RWPE2 (cell line): ENCODE results near the gene DENND2C.
A peak's percentile ranks its signal among the peaks of the same experiment; 100 is the strongest.

Source experiments
- ATAC-seq: fragments of 200-7000 bp; cut with Tn5 transposase; 3 replicates; pipeline ENCODE4 v1.9.1; 2021; ENCODE audit warnings: low read depth
- DNase-seq: peaks from one replicate; pipeline ENCODE4 v3.0.0-alpha.2; 2020; ENCODE audit warnings: low spot score
- H3K27ac ChIP-seq: fragments of 450-650 bp; 2 replicates; pipeline ENCODE4 v1.5.1; 2017; ENCODE audit warnings: mild to moderate bottlenecking; ENCODE audit not compliant: poor library complexity, severe bottlenecking
- H3K27me3 ChIP-seq: fragments of 250-450 bp; sonication (Bioruptor Pico); 2 replicates; pipeline ENCODE4 v1.5.1; 2021; ENCODE audit warnings: mild to moderate bottlenecking, moderate library complexity; ENCODE audit not compliant: insufficient read depth, poor library complexity, severe bottlenecking
- H3K36me3 ChIP-seq: fragments of 250-450 bp; sonication (Bioruptor Pico); 2 replicates; pipeline ENCODE4 v1.5.1; 2020; ENCODE audit warnings: low read depth, mild to moderate bottlenecking, moderate library complexity
- H3K4me1 ChIP-seq: fragments of 250-450 bp; sonication (Bioruptor Pico); 2 replicates; pipeline ENCODE4 v1.5.1; 2021; ENCODE audit warnings: mild to moderate bottlenecking, moderate library complexity; ENCODE audit not compliant: insufficient read depth, poor library complexity, severe bottlenecking
- H3K4me3 ChIP-seq: fragments of 250-450 bp; sonication (Bioruptor Pico); 2 replicates; pipeline ENCODE4 v1.5.1; 2021; ENCODE audit warnings: mild to moderate bottlenecking, moderate library complexity; ENCODE audit not compliant: severe bottlenecking
- H3K9me3 ChIP-seq: fragments of 250-450 bp; sonication (Bioruptor Pico); 2 replicates; pipeline ENCODE4 v1.5.1; 2021; ENCODE audit warnings: mild to moderate bottlenecking, moderate library complexity; ENCODE audit not compliant: severe bottlenecking
- TF ChIP-seq, protein P1 (sequence below): fragments of 450-650 bp; IDR thresholded peaks from one replicate; pipeline ENCODE4 v1.5.1; 2017; ENCODE audit warnings: mild to moderate bottlenecking, moderate library complexity; ENCODE audit not compliant: poor library complexity, severe bottlenecking

DENND2C gene, protein sequence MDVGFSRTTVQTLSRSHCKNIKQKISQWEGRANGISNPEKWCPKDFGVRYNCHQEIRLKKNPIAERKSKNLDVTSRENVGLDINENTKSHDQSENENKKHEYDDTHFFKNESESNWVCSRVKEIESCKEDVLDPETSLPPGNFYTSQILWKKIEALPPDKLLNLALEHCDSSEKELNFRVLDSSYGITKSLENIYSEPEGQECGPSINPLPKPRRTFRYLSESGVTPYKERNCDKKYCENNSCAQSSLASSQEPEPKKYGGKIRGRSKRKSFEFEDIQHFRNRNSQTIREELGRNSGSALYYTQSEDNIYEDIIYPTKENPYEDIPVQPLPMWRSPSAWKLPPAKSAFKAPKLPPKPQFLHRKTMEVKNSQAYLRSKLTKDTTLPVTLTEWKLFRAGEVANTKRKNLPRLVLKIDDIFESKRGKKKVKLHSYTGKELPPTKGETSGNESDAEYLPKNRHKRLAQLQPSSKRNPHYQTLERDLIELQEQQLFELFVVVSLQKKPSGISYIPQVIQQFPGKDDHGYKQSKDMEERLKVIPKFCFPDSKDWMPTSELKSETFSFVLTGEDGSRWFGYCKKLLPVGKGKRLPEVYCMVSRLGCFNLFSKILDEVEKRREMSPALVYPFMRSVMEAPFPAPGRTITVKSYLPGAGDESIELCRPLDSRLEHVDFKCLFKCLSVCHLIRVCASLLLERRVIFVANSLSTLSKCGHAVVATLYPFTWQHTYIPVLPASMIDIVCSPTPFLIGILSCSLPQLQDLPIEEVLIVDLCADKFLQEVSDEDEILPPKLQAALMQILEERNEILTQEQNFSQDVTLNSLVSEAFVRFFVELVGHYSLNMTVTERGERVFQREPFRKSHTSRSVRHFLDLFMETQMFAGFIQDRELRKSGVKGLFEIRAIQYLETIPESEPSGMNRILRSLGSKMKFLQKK

DNA sequence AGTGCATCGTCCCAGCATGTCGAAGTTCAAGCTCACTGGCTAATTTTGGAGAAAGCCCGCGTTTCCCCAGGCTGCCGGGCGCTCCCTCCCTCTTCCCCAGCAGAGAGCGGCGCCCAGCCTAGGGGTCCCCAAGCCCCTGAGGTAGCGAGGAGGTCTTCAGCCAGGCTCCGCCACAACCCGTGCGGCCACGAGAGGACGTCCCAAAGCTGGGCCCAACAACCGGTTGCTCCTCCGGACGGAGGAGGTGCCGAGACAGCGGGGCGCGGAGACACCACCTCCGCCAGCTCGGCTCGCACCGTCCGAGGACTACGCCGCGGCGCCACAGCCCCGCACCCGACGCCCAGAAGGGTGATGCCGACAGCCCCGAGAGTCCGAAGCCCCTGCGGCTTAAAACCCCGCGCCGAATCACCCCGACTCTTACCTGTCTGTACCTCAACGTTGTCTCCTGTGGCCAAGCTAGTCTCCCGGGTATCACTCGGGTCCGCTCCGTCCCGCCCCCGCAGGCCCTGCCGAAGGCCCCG, at the start of gene DENND2C:
DENND2C (minus strand) TSS at position 488 of the 521 bp plus-strand sequence. CDS start 44,065 bp downstream, outside the sequence.
- TF ChIP-seq, protein P1, sequence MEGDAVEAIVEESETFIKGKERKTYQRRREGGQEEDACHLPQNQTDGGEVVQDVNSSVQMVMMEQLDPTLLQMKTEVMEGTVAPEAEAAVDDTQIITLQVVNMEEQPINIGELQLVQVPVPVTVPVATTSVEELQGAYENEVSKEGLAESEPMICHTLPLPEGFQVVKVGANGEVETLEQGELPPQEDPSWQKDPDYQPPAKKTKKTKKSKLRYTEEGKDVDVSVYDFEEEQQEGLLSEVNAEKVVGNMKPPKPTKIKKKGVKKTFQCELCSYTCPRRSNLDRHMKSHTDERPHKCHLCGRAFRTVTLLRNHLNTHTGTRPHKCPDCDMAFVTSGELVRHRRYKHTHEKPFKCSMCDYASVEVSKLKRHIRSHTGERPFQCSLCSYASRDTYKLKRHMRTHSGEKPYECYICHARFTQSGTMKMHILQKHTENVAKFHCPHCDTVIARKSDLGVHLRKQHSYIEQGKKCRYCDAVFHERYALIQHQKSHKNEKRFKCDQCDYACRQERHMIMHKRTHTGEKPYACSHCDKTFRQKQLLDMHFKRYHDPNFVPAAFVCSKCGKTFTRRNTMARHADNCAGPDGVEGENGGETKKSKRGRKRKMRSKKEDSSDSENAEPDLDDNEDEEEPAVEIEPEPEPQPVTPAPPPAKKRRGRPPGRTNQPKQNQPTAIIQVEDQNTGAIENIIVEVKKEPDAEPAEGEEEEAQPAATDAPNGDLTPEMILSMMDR, result no peak
- H3K36me3 ChIP-seq, result no peaks in the 10 kb centered on the region
- DNase-seq (no peak), ATAC-seq (peak; percentile 61)
- H3K27me3 ChIP-seq, result no peaks in the 10 kb centered on the region
- peak within 1 kb of the TSS; percentile 82 for H3K27ac ChIP-seq
- no peaks in the 10 kb centered on the region for H3K9me3 ChIP-seq
- H3K4me1 ChIP-seq, result peaks cover 9% of the 10 kb centered on the region
- H3K4me3 ChIP-seq, result peak within 1 kb of the TSS; percentile 66

DNA sequence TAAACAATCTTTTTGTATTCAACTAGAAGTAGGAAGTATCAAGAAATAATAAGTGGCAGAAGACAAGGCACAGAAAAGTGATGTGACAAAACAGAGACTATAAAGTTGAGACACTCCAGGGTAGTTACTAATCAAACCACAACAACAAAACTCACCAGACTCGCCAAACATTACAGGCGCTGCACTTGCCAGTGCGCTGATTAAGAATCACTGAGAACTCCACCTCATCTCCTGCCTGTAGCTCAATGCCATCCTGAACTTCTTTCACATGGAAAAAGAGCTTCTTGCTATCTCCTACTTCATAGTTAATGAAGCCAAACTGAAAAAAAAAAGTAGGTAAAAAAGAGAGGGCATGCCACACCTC, 49.6 kb upstream of the DENND2C start:
- Histone ChIP-seq H3K36me3 (peaks cover 91% of the 10 kb centered on the region), H3K4me1 (peaks cover 19% of the 10 kb centered on the region), H3K27ac (no peak overlapping the region), H3K27me3 (no peaks in the 10 kb centered on the region), H3K9me3 (no peaks in the 10 kb centered on the region), H3K4me3 (no peak overlapping the region)
- TF ChIP-seq, protein P1, result no peak
- ATAC-seq (no peak), DNase-seq (no peak)

DNA sequence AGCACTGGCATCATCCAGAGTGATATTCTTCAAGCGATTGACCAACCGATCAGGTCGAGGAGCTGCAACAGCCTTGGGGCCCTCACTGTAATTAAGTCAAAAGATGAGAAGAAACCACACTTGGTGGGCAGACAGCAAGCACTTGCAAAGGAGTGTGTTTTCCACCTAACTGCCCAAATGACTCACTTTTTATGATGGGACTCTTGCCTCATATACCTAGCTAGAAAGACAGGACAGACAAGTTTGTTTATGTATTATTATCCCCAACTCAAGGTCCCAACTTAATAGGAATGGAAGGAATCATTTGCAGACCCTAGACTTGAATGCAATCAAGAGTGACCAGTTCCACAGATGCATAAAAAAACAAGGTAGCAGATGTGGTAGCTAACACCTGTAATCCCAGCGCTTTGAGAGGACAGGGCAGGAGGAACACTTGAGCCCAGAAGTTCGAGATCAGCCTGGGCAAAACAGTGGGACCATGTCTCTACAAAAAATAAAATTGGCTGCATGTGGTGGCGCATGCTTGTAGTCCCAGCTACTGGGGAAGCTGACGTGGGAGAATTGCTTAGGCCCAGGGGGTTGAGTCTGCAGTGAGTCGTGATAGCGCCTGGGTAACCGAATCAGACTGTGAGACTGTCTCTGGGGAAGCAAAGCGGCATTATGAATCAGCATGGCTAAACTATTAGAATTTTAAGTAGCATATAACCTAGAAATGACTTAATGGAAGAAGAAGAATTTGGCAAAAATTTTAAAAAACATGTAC, 49.0 kb upstream of the DENND2C start:
- TF ChIP-seq, protein P1, result no peak
- Histone ChIP-seq H3K27ac (no peak overlapping the region), H3K4me1 (peaks cover 19% of the 10 kb centered on the region), H3K36me3 (peaks cover 90% of the 10 kb centered on the region), H3K4me3 (no peak overlapping the region), H3K9me3 (no peaks in the 10 kb centered on the region), H3K27me3 (no peaks in the 10 kb centered on the region)
- ATAC-seq (no peak), DNase-seq (no peak)

DNA sequence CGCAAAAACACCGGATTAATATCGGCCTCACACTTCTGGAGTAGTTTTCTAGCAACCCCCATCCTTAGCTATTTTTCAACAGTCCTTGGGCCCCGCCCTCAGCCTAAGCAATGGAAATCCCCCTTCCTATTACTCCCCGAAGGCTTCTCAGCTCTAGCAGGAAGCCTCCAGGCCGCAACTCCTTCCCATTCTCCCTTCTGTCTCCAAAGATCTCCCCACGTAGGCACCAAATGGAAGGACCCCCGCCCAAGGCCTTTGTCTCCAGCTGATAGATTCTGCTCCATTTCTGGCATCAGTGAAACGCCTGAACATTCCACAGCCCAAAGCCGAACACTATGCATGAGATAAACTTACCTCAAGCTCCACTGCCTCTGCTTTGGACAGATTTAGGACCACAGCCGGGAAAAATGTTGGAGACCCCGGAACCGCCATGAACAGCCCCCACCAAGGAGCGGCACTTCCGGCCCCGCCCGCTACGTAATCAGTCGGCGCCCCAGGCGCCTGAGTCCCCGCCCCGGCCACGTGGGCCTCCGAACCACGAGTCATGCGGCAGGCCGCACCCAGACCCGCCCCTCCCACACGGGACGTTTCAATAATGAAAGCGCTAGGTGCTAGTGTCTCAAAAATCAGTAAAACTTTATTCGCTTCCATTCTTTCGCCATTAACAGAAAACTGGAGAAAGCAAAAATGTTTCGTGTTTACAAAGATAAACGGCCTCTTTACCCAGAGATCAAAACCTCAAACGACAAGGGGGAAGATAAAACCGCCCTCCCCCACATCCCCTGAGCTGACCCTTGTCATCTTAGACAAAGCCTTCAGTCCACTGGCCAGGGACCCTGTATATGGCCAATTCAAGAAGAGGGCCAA, 46.7 kb upstream of the DENND2C start, which contains the start of gene NRAS:
NRAS (minus strand) TSS at position 468 of the 867 bp plus-strand sequence. CDS start 611 bp downstream, outside the sequence.
- Histone ChIP-seq H3K9me3 (no peaks in the 10 kb centered on the region), H3K4me1 (peaks cover 19% of the 10 kb centered on the region), H3K27ac (peak within 1 kb of the TSS; percentile 63), H3K27me3 (no peaks in the 10 kb centered on the region), H3K4me3 (peak within 1 kb of the TSS; percentile 93), H3K36me3 (peaks cover 89% of the 10 kb centered on the region)
- ATAC-seq (peak; percentile 93), DNase-seq (peak; percentile 89)
- TF ChIP-seq, protein P1, result no peak
